Epidermal melanocyte (primary cell): ENCODE results near the gene FGF7.
"Not testable (repeated sequence)": the region's sequence is repeated elsewhere in the genome, so short reads cannot be mapped to it uniquely, and the experiment has no call there.

Experiments used
- DNase-seq: peaks from one replicate; pipeline ENCODE4 v3.0.0; 2011; ENCODE audit warnings: low spot score; ENCODE audit not compliant: insufficient read length

FGF7 gene

DNA sequence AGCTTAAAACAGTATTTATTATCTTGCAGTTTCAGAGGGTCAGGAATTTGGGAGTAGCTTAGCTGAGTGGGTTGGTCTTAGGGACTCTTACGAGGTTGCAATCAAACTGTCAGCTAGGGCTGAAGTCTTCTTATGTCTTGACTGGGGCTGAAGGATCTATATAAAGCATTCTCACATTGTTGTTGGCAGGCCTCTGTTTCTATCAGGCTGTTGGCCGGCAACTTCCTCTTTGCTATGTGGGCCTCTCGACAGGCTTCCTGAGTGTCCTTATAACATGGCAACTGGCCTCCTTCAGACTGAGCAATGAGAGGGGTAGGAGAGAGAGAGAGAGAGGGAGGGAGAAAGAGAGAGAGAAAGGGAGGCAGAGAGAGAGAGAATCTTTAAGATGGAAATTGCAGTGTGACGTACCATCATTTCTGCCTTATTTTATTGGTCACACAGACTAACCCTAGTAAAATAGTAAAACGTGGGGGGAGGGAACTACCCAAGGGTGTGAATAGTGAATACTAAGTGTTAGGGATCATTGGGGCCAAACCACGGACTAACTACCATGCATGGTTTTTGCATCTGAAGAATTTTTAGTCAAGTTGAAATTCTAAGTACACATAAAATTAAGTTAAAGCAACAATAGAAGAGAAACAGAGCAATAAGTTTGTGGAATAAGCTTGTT is 16.1 kb downstream of the FGF7 start:
- DNase-seq, result no peak

- DNase-seq, result no peak
Observed at GRCh38 chr15:49439678-49440395, 16.8 kb downstream of the FGF7 start.

- DNase-seq, result no peak
Observed at GRCh38 chr15:49441356-49441755, 18.3 kb downstream of the FGF7 start.

DNA sequence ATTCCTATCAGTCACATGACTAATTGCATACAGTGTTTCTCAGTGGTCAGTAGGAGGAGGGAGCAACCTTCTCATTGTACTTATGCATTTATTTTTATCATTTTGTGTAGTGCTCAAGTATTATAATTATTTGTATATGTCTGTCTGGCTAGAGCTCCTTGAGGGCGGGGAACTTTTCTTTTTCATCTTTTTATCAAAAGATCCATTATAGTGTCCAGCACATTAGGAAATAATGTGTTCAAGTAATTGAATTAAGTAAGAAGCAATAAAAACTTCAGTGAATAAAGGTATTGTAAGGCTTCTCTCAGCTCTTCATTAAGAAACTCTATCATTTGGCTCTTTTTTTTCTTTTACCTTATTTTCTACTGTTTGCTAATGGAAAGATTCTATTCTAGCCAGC is 18.8 kb downstream of the FGF7 start:
- no peak for DNase-seq

DNA sequence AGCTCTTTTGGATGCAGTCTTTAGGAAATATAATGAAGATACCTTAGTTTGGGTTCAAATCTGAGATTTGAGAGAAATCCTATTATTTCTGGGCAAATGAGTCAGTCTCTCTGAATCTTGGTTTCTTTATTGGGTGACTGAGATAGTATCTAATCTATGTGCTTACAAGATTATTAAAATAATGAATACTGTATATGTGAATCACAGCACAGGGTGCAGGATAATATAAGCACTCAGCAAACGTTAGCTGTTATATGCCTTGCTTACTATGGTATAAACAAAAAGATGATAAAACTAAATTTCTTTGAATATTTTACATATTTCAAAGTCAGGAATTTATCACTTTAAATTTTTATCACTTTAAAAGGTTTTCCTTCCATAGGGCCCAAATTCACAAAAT is 29.6 kb downstream of the FGF7 start:
- DNase-seq, result no peak

DNA sequence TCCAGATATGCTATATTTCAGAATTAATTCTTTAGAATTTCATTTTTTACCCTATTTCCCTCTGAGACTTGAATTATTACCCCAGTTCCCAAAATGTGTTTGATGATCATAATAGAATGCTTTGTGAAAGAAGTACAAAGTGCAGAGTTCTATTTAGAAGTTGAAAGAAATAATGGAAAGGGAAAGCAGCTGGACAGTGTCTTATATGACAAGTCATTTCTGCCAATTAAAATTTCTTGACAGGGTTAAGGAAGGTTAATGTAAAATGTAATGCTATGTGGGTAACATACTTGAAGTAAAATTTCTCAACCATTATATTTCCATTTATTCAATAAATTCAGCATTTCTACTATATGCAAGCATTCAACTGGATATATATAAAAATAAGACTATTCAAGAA is 33.1 kb downstream of the FGF7 start:
- no peak for DNase-seq

GRCh38 chr15:49458145-49458544 is 35.1 kb downstream of the FGF7 start:
- DNase-seq, result no peak

GRCh38 chr15:49460411-49460941 is 37.4 kb downstream of the FGF7 start:
- DNase-seq, result no peak

DNA sequence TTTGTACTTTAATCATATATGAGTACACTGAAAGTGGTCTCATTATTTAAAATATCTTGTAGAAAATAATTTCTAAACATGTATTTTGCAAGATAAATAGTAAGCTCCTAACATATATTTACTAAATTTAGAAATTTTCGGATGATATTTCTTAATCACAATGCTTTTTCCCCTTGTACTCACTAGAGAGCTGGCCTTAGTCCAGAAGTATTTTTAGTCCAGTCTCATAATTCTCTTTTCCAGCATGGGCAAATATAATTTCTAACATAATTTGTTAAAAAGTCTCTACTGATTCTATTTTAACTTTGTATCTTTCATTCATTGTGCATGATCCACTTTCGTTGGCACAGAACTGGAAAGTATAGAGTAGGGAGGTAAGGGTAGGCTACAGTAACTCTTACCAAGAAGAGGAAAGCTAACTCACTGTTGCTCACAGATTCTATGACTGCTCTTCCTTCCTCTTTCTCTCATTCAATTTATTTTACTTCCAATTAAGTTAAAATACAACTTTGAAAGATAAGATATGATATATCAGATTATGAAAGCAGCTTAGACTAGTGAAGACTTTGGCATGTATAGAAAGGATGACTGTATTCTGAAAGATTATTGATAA is 39.3 kb downstream of the FGF7 start:
- no peak for DNase-seq

DNA sequence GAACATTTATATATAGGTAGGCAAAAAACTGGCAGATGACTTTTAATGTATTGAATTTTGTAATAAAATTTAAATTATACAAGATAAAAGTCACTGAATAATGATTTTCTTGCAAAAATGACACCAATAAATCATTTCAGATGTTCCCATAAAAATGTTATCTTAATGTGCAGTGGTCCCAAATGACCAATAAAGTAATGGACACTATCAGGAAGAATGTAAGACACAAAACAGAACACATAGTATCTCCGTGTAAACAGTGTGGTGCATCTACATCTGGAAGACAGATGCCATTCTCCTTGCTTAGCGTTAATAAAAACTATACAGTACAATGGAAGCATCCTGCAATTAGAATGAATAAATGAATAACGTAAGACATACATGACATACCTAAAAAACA is 41.5 kb downstream of the FGF7 start:
- no peak for DNase-seq

- DNase-seq, result no peak
Observed at GRCh38 chr15:49466119-49466518, 43.1 kb downstream of the FGF7 start.

- no peak for DNase-seq
Observed at GRCh38 chr15:49467746-49468480, 44.9 kb downstream of the FGF7 start.

- DNase-seq, result no peak
Observed at GRCh38 chr15:49468481-49468839, 45.4 kb downstream of the FGF7 start.

DNA sequence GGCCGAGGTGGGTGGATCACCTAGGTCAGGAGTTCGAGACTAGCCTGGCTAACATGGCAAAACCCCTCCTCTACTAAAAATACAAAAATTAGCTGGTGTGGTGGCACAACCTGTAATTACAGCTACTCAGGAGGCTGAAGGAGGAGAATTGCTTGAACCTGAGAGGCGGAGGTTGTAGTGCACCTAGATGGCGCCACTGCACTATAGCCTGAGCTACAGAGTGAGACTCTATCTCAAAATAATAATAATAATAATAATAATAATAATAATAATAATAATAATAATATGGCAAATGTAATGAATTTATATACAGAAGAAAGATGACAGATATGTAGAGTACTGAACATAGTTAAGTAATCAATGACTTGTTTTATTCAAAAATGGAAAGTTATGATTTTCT is 48.2 kb downstream of the FGF7 start:
- not testable (repeated sequence) for DNase-seq

DNA sequence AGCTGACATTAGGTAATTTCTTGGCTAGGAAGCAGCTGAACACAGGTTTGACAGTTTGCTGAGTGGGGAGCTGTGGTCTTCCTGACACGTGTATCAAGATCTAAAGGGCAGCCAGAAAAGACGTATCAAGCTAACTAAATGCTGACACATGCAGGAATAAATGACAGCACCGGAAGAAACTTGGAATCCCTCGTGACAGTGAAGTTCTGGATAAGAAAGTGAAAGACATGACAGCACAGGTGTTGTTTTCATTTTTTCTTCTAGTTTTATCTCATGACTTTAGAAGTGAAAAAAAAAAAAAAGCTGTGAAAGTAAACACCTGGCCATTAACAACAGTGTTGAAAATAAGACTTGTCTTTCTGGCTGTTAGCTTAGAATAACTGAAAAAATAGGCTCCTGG is 48.7 kb downstream of the FGF7 start:
- DNase-seq, result no peak

GRCh38 chr15:49472338-49472737 is 49.3 kb downstream of the FGF7 start:
- DNase-seq, result no peak

GRCh38 chr15:49473031-49473430 is 50.0 kb downstream of the FGF7 start:
- no peak for DNase-seq

- DNase-seq, result not testable (repeated sequence)
Observed at GRCh38 chr15:49478021-49478420, 55.0 kb downstream of the FGF7 start.

DNA sequence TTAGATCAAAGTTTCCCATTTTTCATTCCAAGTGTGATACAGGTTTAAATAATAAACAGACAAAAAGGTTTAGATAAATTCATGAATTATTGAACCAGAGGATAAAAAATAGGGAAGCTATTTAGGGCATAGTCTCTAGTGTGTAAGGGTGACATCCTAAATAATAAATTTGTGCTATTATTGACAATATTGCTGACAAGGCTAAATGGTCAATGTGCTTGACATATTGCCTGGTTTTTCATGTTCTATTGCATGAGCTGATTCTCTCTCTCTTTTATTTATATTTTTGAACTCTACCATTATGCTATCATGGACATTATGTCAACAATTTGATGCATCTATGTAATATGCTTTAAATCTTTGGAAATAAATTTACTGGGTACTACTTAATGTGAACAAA is 55.9 kb downstream of the FGF7 start:
- not testable (repeated sequence) for DNase-seq

- not testable (repeated sequence) for DNase-seq
Observed at GRCh38 chr15:49485401-49485800, 62.4 kb downstream of the FGF7 start.

- DNase-seq, result no peak
Observed at GRCh38 chr15:49490966-49491365, 67.9 kb downstream of the FGF7 start.

DNA sequence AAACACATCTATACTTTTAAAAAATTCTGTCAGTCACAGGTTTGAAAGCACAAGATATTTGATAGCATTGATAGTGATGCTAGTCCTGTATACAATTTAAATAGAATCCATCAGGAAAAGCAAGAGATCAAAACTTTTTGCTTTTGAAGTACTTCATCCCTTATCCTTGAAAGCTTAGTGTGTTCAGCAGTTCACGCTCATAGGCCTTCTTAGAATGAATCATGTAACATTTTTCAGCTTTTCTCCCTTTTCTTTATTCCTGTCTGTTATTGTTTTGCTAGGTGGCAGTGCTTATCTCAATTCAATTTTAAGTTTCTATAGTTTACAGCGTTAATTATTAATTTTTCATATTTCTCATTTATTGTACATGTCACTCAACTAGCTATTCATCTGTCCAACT is 69.1 kb downstream of the FGF7 start:
- no peak for DNase-seq
